Fibroblast of peridontal ligament (primary cell): ENCODE measurements around the gene PLCB3.

Experiments used
- DNase-seq: peaks from one replicate; pipeline ENCODE4 v3.0.0-alpha.2; 2010; ENCODE audit errors: extremely low read depth

PLCB3 gene

DNA sequence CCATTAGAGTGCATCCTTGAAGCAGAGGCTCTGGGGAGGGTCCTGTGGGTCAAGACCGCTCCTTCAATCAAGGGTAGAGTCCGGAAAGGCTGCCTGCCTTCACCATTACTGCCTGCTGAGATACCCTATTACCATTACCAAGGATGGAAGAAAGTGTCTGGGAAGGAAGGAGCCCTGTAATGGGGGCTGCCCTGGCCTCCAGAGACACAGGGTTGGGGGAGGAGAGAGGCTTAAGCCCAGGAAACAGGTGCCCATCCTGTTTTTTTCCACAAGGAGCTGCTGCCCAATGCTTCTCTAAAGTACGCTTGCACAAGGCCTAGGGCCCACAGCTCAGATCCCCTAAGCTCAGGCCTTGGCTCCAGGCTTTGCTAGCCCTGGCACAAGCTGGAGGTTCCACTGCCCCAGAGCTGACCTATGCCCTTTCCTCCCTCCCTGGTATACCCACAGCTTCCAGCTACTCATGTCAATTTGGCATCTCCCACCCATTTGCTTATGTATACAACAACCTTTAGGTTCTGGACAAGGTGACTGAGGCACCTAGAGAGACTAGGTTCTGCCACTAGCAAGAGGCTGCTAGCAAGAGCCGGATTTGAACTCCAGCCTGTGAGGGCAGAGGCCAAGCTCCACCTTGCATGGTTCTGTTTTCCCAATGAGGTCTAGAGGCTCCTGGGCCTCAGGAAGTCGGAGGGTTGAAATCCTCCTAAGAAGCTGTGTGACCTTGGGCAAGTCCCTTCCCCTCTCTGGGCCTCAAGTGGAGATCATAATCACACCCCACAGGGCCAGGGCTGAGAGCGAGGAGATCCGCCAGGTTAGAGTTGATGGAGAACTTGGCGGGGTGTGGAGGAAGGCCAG is 1.5 kb upstream of the PLCB3 start:
- DNase-seq = no peak

DNA sequence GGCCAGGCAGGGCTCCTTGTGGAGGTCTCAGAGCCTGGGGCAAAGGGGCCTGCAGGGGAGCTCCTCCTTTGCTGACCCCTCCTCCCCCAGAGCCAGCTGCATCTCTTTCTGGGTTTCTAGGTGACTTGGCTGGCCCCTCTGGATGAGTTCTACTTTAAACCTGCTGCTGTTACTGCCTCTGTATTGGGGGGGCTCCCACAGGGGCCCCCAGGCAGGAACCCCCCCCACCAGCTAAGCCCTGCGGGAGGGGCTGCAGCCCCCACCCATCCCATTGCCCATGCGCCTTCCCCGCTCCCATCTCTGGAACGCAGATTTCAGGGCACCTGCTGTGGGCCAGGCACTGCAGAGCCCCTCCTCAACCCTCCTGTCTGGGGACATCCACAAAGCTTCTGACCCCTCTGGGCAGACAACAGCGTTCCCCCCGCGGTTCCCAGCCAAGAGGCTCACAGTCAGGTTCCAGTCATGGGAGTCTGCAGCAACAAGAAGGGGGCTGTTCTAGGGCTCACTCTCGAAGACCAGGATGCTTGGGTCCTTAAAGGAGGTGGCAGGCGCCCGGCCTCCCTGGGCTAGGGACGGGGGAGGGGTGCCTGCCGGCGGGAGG is 815 bp upstream of the PLCB3 start:
- no peak for DNase-seq

GRCh38 chr11:64251753-64252002 is 348 bp downstream of the PLCB3 start:
- no peak for DNase-seq

DNA sequence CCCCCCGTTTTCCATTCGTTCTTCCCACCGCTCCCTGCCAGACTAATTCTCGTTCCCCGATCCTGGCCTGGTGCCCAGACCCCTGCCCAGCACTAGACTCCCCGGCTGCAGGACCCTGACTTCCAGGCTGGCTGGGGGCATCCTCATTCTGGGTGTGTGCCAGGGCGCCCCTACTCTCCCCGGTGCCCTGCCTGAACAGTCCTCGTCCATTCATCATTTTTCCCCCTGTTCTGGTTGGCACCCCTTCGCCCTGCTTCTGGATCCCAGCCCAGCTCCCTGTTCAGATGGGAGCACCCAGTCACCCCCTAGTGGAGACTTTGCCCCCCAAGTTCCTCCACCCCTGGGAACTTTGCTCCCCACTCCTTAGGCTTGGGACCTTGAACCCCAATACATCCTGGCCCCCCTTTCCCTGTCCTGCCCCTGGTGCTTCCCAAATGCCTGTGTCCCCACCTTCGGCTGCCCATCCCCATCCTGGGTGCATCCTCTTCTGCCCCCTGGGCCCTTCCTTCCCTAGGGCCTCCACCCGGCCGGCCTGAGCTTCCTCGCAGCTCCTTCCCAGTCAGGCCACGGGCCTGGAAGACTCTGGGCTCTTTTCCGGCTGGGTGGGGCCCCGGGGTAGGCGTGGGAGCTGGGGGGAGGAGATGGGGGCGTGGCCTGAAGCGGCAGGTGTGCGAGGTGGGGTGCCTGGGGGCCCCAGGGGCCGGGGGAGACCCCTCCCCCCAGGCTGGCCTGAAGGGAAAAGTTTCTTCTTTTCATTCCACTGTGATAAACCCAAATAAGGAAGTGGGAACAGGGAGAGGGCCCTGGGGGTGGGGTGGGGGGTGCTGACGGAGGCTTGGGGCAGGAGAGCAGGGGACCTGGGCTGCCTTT is 908 bp downstream of the PLCB3 start:
- no peak for DNase-seq

DNA sequence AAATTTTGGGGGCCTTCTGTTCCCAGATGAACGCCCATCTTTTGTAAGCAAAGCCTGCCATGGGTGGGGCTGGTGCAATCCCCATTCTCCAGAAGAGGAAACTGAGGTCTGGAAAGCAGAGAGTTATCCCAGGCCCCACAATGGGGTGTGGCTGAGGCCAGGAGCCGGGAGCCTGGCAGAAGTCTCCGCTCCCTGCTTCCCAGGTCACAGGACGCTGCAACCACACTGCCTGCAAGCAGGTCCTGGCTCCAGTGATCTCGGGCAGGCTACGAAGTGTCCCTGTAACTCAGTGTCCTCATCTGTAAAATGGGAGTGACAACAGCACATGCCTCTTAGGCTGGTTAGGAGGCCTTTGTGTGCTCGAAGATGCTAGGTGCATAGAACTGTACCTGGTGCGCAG is 1.7 kb downstream of the PLCB3 start:
- no peak for DNase-seq

DNA sequence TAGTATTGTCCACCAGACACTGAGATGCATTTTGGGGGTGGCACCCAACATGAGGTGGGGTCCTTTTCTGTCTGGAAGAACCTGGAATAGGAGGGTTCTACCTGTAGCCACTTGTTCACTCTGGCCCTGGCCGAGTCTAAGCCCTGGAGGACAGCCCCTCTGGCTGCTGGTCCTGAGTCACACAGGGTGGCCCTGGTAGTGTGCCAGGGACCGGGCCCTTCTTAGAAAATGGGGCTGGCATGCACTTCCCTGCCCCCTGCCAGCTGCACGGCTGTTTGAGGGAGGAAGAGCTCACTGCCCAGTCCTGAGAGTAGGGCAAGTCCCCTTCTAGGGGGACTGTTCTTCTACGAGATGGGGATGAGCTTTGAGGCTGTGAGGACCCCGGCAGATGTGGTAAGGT is 2.2 kb downstream of the PLCB3 start:
- DNase-seq = no peak

DNA sequence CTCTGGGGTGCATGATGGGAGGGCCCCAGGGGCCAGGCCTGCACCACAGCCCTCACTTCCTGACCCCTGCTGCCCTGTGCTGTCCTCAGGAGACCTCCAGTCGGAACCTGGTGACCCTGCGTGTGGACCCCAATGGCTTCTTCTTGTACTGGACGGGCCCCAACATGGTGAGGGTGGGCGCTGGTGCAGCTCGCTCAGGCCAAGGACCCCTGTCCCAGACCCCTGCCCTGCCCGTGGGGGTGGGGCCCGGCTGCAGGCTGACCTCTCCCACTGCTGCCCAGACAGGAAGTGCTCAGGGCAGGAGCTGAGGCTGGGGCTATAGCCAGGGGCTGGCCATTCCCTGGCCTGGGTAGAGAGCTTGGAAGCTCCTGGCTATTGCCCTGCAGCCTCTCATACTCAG is 3.0 kb downstream of the PLCB3 start:
- no peak for DNase-seq

DNA sequence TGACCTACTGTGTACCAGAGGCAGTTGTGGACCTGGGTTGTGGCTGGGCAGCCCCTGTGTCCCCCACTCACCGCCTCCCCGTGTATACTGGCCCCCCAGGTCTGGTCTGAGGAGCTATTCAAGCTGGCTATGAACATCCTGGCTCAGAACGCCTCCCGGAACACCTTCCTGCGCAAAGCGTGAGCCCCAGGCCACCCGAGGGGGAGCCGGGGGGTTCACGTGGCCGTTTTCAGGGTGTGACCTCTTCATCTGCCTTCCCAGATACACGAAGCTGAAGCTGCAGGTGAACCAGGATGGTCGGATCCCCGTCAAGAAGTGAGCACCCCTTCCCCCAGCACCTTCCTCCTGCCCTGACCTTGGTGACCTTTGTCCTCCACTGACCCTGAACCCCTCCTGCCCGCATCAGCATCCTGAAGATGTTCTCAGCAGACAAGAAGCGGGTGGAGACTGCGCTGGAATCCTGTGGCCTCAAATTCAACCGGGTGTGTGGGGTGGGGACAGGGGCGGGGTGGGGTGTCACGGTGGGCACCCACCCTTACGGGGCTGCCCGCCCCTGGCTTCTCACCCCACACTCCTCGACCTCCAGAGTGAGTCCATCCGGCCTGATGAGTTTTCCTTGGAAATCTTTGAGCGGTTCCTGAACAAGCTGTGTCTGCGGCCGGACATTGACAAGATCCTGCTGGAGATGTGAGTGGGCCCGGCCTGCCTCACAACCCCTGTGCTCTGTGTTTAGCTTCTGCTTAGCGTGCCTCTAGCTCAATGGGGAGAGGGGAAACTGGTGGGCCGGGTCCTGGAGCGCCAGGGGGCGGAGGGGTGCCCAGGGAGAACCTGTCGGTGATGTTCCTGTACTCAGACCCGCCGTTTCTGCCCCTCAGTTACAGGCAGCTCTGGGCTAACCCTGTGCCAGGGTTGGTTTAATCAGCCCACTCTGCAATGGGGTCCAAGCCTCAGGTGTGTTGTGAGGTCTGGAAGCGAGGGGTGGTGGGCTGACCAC is 4.1 kb downstream of the PLCB3 start:
- DNase-seq = no peak

DNA sequence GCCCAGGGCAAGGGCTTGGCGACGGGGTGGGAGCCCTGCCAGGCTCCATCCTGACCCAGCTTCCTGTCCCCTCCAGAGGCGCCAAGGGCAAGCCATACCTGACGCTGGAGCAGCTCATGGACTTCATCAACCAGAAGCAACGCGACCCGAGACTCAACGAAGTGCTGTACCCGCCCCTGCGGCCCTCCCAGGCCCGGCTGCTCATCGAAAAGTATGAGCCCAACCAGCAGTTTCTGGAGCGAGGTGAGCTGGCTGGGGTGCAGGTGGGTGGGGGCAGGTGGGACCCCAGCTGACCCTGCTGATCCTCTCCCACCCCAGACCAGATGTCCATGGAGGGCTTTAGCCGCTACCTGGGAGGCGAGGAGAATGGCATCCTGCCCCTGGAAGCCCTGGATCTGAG is 5.0 kb downstream of the PLCB3 start:
- no peak for DNase-seq

- DNase-seq = no peak
Observed at GRCh38 chr11:64258356-64258755, 7.0 kb downstream of the PLCB3 start.

- no peak for DNase-seq
Observed at GRCh38 chr11:64258946-64259532, 7.7 kb downstream of the PLCB3 start.

- DNase-seq = no peak
Observed at GRCh38 chr11:64259533-64260067, 8.3 kb downstream of the PLCB3 start.

DNA sequence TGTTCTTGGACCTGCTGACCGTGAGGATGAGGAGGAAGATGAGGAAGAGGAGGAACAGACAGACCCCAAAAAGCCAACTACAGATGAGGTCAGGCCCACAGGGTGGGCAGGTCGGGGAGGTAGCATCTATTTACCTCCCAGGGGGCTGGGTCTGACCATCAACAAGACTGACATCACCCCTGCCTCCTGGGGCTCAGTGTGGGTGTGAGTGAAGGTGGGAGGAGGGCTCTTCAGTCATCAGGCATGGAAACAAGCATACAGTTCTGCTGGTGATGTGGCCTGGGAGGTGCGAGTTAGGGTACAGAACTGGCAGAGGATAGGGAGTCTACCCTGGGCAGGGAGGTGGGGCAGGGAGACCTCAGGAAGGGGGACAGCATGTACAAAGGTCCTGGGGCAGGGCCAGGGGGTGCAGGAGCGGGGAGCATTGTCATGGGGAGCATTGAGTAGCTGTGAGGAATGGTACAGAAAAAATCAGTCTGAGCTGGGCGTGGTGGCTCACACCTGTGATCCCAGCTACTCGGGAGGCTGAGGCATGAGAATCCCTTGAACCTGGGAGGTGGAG is 8.9 kb downstream of the PLCB3 start:
- no peak for DNase-seq

DNA sequence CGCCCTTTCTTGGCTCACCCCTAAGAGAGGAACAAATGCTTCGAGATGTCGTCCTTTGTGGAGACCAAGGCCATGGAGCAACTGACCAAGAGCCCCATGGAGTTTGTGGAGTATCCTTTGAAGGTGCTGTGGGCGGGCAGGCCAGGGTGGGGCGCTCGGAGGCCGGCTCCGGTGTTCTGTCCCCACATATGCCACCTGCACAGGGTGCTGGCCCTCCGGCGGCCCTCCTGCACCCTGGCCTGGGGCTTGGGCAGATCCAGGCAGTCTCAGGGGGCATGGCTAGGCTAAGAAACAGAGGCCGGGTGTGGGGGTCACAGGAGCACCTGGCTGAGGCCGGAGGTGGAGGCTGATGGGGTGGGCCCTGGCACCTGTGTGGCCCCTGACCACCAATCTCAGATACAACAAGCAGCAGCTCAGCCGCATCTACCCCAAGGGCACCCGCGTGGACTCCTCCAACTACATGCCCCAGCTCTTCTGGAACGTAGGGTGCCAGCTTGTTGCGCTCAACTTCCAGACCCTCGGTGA is 10.3 kb downstream of the PLCB3 start:
- no peak for DNase-seq

DNA sequence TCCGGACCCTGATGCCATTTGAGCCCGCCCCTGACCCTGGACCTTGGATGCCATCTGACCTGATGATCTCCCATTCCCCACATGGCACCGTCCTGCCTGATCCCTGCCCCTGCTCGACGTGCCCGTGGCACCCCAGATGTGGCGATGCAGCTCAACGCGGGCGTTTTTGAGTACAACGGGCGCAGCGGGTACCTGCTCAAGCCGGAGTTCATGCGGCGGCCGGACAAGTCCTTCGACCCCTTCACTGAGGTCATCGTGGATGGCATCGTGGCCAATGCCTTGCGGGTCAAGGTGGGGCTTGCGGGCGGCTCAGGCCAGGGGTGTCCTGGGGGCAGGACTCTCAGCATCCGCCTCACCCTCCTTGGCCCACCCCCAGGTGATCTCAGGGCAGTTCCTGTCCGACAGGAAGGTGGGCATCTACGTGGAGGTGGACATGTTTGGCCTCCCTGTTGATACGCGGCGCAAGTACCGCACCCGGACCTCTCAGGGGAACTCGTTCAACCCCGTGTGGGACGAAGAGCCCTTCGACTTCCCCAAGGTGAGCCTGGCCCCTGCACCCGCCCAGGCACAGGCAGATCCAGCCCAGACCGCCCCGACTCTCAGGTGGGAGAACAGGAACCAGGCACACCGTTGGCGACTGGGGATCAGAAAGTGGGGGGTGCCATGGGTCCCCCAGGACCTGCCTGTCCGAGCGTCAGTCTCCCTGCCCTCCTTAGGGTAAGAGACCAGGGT is 11.1 kb downstream of the PLCB3 start:
- no peak for DNase-seq

- no peak for DNase-seq
Observed at GRCh38 chr11:64263021-64263946, 12.0 kb downstream of the PLCB3 start.

GRCh38 chr11:64263947-64264317 is 12.6 kb downstream of the PLCB3 start:
- no peak for DNase-seq

GRCh38 chr11:64264371-64264852 is 13.1 kb downstream of the PLCB3 start:
- DNase-seq = no peak
